Activated naive CD8-positive, alpha-beta T cell treated with anti-CD3 and anti-CD28 coated beads for 36 hours (primary cell): Measurements from ENCODE around the gene FBH1. TPM values are rescaled to one million over a fixed set of nuclear protein-coding genes. Genes with fewer than 3 reads are reported as not detected.
"Not testable (repeated sequence)": the region's sequence is repeated elsewhere in the genome, so short reads cannot be mapped to it uniquely, and the experiment has no call there.

Experiments used
- DNase-seq: peaks from one replicate; pipeline ENCODE4 v3.0.0; 2021
- H3K27ac Mint-ChIP-seq: one replicate; pipeline ENCODE4 v1.8.0; 2022; ENCODE audit warnings: mild to moderate bottlenecking, moderate library complexity, mixed read lengths
- H3K27me3 Mint-ChIP-seq: one replicate; pipeline ENCODE4 v1.8.0; 2022; ENCODE audit warnings: mild to moderate bottlenecking, mixed read lengths
- H3K36me3 Mint-ChIP-seq: one replicate; pipeline ENCODE4 v1.8.0; 2021; ENCODE audit warnings: mild to moderate bottlenecking, mixed read lengths
- H3K4me1 Mint-ChIP-seq: one replicate; pipeline ENCODE4 v1.8.0; 2021; ENCODE audit warnings: mixed read lengths
- H3K4me3 Mint-ChIP-seq: one replicate; pipeline ENCODE4 v1.8.0; 2022; ENCODE audit warnings: mild to moderate bottlenecking, moderate library complexity, mixed read lengths
- H3K9me3 Mint-ChIP-seq: one replicate; pipeline ENCODE4 v1.8.0; 2022; ENCODE audit warnings: mixed read lengths
- total RNA-seq, 2 experiments: library from RNA; stranded (reverse); gene quantifications; one replicate each; pipeline ENCODE4 v1.2.3, GENCODE V29; 2021

FBH1 gene
- total RNA-seq, 2 experiments from 2014 or later: 48.7 to 49.0 TPM

GRCh38 chr10:5961405-5962100 is 71.5 kb downstream of the FBH1 start:
- no peaks in the 10 kb centered on the region for H3K4me1 Mint-ChIP-seq
- no peaks in the 10 kb centered on the region for H3K9me3 Mint-ChIP-seq
- no peak overlapping the region for H3K4me3 Mint-ChIP-seq
- H3K27ac Mint-ChIP-seq: no peak overlapping the region
- no peaks in the 10 kb centered on the region for H3K27me3 Mint-ChIP-seq
- no peak for DNase-seq
- H3K36me3 Mint-ChIP-seq: peaks cover 35% of the 10 kb centered on the region

- H3K27me3 Mint-ChIP-seq, H3K4me1 Mint-ChIP-seq, H3K27ac Mint-ChIP-seq, H3K9me3 Mint-ChIP-seq, H3K4me3 Mint-ChIP-seq, DNase-seq: not testable (repeated sequence)
- peaks cover 31% of the 10 kb centered on the region for H3K36me3 Mint-ChIP-seq
These were observed 72.4 kb downstream of the FBH1 start for GRCh38 chr10:5962358-5962940.

GRCh38 chr10:5963071-5963470 is 73.0 kb downstream of the FBH1 start:
- H3K4me1 Mint-ChIP-seq: no peaks in the 10 kb centered on the region
- no peak overlapping the region for H3K27ac Mint-ChIP-seq
- DNase-seq: no peak
- H3K4me3 Mint-ChIP-seq: no peak overlapping the region
- no peaks in the 10 kb centered on the region for H3K9me3 Mint-ChIP-seq
- H3K27me3 Mint-ChIP-seq: no peaks in the 10 kb centered on the region
- peaks cover 29% of the 10 kb centered on the region for H3K36me3 Mint-ChIP-seq

GRCh38 chr10:5963591-5963990 is 73.5 kb downstream of the FBH1 start:
- Mint-ChIP-seq H3K4me1 (no peaks in the 10 kb centered on the region), H3K9me3 (no peaks in the 10 kb centered on the region), H3K36me3 (peaks cover 28% of the 10 kb centered on the region), H3K27ac (no peak overlapping the region), H3K27me3 (no peaks in the 10 kb centered on the region), H3K4me3 (no peak overlapping the region)
- DNase-seq: no peak

- Mint-ChIP-seq H3K4me1 (peaks cover under 1% of the 10 kb centered on the region), H3K4me3 (no peak overlapping the region), H3K27ac (no peak overlapping the region), H3K9me3 (no peaks in the 10 kb centered on the region), H3K27me3 (no peaks in the 10 kb centered on the region), H3K36me3 (peaks cover 30% of the 10 kb centered on the region)
- DNase-seq: no peak
These were observed 74.7 kb downstream of the FBH1 start for GRCh38 chr10:5964736-5965135.

GRCh38 chr10:5965266-5965665 is 75.2 kb downstream of the FBH1 start:
- Mint-ChIP-seq H3K4me3 (no peak overlapping the region), H3K4me1 (peaks cover 6% of the 10 kb centered on the region), H3K36me3 (peaks cover 27% of the 10 kb centered on the region), H3K27me3 (no peaks in the 10 kb centered on the region), H3K27ac (no peak overlapping the region), H3K9me3 (no peaks in the 10 kb centered on the region)
- no peak for DNase-seq

- no peak for DNase-seq
- Mint-ChIP-seq H3K4me1 (peaks cover 28% of the 10 kb centered on the region), H3K27me3 (no peaks in the 10 kb centered on the region), H3K36me3 (peaks cover 20% of the 10 kb centered on the region), H3K27ac (no peak overlapping the region), H3K9me3 (no peaks in the 10 kb centered on the region), H3K4me3 (no peak overlapping the region)
These were observed 78.1 kb downstream of the FBH1 start for GRCh38 chr10:5968037-5968680.

- no peak overlapping the region for H3K4me3 Mint-ChIP-seq
- H3K27ac Mint-ChIP-seq: no peak overlapping the region
- no peak for DNase-seq
- peaks cover 33% of the 10 kb centered on the region for H3K4me1 Mint-ChIP-seq
- peaks cover 20% of the 10 kb centered on the region for H3K36me3 Mint-ChIP-seq
- no peaks in the 10 kb centered on the region for H3K27me3 Mint-ChIP-seq
- H3K9me3 Mint-ChIP-seq: no peaks in the 10 kb centered on the region
These were observed 78.8 kb downstream of the FBH1 start for GRCh38 chr10:5968681-5969453.

- no peak overlapping the region for H3K27ac Mint-ChIP-seq
- no peak overlapping the region for H3K4me3 Mint-ChIP-seq
- peaks cover 24% of the 10 kb centered on the region for H3K36me3 Mint-ChIP-seq
- H3K9me3 Mint-ChIP-seq: no peaks in the 10 kb centered on the region
- H3K4me1 Mint-ChIP-seq: peaks cover 36% of the 10 kb centered on the region
- no peak for DNase-seq
- H3K27me3 Mint-ChIP-seq: no peaks in the 10 kb centered on the region
These were observed 80.0 kb downstream of the FBH1 start for GRCh38 chr10:5970066-5970465.

GRCh38 chr10:5970527-5970926 is 80.5 kb downstream of the FBH1 start:
- no peak for DNase-seq
- H3K4me1 Mint-ChIP-seq: peaks cover 40% of the 10 kb centered on the region
- no peak overlapping the region for H3K4me3 Mint-ChIP-seq
- H3K9me3 Mint-ChIP-seq: no peaks in the 10 kb centered on the region
- H3K27me3 Mint-ChIP-seq: no peaks in the 10 kb centered on the region
- peaks cover 25% of the 10 kb centered on the region for H3K36me3 Mint-ChIP-seq
- no peak overlapping the region for H3K27ac Mint-ChIP-seq

- H3K4me1 Mint-ChIP-seq: peaks cover 45% of the 10 kb centered on the region
- H3K4me3 Mint-ChIP-seq: no peak overlapping the region
- peak overlapping the region; percentile 51 for H3K27ac Mint-ChIP-seq
- peaks cover 1% of the 10 kb centered on the region for H3K27me3 Mint-ChIP-seq
- DNase-seq: no peak
- H3K9me3 Mint-ChIP-seq: no peaks in the 10 kb centered on the region
- H3K36me3 Mint-ChIP-seq: peaks cover 25% of the 10 kb centered on the region
These were observed 81.3 kb downstream of the FBH1 start for GRCh38 chr10:5971315-5971832.

GRCh38 chr10:5971886-5972285 is 81.8 kb downstream of the FBH1 start:
- Mint-ChIP-seq H3K4me3 (no peak overlapping the region), H3K27me3 (peaks cover 4% of the 10 kb centered on the region), H3K27ac (no peak overlapping the region), H3K36me3 (peaks cover 27% of the 10 kb centered on the region), H3K4me1 (peaks cover 45% of the 10 kb centered on the region), H3K9me3 (no peaks in the 10 kb centered on the region)
- DNase-seq: no peak

- Mint-ChIP-seq H3K27ac (no peak overlapping the region), H3K4me3 (no peak overlapping the region), H3K36me3 (peaks cover 22% of the 10 kb centered on the region), H3K27me3 (peaks cover 4% of the 10 kb centered on the region), H3K9me3 (no peaks in the 10 kb centered on the region), H3K4me1 (peaks cover 45% of the 10 kb centered on the region)
- no peak for DNase-seq
These were observed 83.0 kb downstream of the FBH1 start for GRCh38 chr10:5973069-5973468.

- Mint-ChIP-seq H3K4me3 (peak overlapping the region; percentile 96), H3K27me3 (peaks cover 14% of the 10 kb centered on the region), H3K9me3 (no peaks in the 10 kb centered on the region), H3K27ac (peak overlapping the region; percentile 98), H3K4me1 (peaks cover 40% of the 10 kb centered on the region), H3K36me3 (peaks cover 19% of the 10 kb centered on the region)
- peak; percentile 80 for DNase-seq
These were observed 85.8 kb downstream of the FBH1 start for GRCh38 chr10:5975641-5976473.
